Measurements from ENCODE around the gene PTPRD.
"Not testable (repeated sequence)": the region's sequence is repeated elsewhere in the genome, so short reads cannot be mapped to it uniquely, and the experiment has no call there.

Gene PTPRD

DNA sequence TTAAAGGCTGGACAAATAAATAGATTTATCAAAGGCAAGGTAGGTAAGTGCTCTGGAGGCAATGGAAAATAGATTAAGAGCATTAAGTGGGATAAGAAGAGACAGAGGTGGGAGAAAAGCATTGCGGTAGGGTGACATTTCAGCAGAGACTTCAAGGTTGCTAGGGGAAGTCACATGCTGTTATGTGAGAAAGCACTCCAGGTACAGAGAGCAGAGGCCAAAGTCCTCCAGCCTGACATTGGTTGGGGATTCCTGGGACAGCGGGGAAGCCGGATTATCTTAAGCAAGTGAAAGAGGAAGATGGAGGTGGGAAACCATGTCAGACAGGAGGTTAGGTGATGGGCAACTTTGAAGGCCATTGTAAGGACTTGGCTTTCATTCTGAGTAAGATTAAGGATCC is 1222.9 kb downstream of the PTPRD start:
- no peak for DNase-seq (ENCODE audit: low read depth in 4 of 4, low spot score in 1 of 4)

DNA sequence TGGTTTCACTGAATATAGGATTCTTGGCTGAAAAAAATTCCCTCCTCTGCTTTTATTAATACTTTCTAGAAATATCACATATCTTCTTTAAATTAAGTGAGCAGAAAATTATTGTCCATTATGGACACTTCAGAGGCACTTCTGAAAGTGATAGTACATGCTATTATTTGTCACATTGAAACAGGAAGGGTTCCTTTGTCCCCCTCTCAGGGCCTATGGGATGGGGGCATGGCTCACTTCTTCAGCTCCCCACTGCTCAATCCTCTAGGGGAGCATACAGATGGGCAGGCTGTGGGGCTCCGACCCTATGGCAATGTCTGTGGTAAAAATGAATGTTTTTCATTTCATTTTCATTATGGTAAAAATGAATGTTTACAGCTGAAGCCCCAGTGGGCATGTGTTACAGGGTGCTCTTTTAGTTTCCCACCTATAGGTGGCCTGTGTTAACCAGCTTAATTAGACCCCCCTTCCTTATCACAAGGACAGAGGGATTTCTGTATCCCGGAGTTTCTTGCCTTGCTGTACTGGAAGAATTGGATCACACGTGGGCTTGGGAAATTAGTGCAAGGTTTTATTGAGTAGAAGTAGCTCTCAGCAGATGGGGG is 1225.2 kb downstream of the PTPRD start:
- no peak for DNase-seq (ENCODE audit: low read depth in 4 of 4, low spot score in 1 of 4)

DNA sequence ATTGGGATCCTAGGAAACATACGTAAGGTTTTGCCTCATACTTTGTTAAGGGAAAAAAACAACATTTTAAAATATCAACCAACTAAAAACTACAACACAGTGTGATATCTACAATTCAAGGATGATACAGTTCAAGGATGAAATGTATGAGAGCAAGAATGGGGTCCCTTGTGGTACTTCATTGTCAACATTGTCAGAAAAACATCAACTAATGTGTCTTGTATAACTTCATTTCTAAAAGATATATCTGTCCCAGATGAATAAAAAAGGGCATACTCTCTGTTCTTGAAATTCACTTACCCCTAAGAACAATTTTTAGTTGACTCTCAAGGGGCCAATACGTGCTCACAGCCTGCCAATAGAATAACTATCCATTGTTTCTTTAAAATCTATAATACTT is 1250.5 kb downstream of the PTPRD start:
- no peak for DNase-seq (ENCODE audit: low read depth in 4 of 4, low spot score in 1 of 4)

DNA sequence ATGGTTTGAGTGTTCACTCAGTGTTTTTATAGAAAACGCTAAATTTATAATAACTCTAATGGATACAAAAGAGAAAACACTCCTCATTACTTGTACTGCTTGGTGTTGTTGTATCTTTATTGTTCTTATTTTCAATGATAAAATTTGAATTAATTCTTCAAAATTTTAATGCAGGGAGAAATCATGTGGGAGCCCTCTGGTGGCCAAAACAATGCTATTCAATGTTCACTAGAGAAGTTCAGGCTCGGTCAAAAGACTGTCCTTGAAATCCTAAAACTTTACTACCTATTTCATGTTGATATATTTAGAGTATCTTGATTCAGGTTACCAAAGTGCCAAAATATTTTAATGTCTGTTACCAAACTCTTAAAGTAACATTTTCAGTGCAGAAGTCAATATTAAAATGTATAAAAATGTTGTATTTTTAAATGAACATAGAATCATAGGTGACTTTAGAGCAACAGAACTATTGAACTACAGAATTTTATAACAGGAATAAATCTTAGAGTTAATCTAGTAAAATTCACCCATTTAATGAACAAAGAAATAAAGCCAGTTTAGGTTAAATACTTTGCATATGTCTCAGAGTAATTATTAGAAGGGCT is 1259.8 kb downstream of the PTPRD start:
- DNase-seq (ENCODE audit: low read depth in 4 of 4, low spot score in 1 of 4) = no peak

DNA sequence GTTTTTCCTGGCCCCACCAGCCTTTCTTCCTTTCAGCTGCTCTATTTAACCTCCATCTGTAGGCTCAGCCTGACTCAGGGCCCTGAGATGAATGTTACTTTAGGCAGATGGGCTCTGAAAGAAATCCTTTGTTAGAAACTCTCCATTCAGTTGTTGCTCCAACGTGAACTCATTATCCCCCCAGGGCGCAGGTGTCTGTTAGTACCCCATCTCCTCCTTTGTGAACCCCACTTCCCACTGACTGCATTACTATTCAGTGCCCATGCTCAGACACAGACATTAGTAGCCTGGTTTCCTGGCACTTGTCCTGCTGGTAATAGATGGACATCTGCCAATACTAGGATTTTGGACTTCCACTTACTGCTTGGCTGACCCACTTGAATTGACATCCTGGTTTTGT is 1271.6 kb downstream of the PTPRD start:
- DNase-seq (ENCODE audit: low read depth in 4 of 4, low spot score in 1 of 4) = no peak

DNA sequence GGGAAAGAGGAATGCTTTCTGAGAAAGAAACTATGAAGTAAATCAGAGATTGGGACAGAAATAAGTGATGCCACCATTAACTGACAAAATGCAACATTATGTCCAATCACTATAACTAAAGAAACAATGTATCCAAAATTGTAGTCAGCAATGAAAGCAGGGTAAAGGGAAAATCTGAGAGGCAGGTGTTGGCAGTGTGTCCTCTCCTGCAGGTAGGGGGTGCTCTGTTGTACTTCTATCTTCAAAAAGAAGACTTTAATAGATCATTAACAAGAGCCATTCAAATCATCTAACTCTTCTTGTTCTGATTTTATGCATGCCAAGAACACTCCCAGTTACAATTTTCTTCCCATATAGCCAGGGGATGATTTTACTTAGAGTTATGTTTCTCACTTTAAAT is 1275.7 kb downstream of the PTPRD start:
- DNase-seq (ENCODE audit: low read depth in 4 of 4, low spot score in 1 of 4) = no peak

DNA sequence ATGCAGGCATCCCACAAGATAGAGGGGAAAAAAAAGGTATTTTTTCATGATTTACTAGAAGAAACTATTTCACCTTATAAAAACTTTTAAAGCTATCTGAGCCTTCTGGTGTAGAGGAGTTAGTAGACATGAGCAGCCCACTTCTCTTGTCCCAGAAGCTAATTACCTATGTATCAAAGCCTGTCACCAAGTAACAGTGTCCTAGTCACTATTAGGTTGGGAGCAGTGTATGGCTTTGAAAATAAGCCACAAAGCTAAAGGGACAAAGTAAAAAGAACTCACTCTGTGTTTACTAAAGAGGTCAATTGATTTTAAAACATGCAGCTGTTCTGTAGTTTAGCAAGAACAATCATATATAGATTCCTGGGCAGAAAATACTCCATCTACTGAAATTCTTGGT is 1286.1 kb downstream of the PTPRD start:
- DNase-seq (ENCODE audit: low read depth in 4 of 4, low spot score in 1 of 4) = no peak

DNA sequence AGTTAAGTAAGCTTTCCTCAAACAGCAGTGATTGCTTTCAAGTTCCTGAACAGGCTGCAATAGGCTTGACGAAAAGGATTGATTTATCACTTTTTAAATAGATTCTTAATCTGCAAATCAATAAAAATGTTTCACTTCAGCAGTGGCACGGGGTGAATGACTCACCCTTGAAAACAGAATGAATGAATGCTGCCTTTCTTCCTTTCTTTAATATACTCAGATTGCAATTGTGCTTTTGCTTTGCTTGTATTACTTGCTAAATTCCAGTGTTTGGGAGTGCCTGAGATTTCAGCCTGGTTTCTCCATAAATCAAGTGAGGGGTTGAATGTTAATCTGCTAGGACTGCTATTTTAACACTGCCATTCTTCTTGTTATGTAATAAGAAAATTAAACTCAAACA is 1293.8 kb downstream of the PTPRD start:
- DNase-seq (ENCODE audit: low read depth in 4 of 4, low spot score in 1 of 4) = no peak

DNA sequence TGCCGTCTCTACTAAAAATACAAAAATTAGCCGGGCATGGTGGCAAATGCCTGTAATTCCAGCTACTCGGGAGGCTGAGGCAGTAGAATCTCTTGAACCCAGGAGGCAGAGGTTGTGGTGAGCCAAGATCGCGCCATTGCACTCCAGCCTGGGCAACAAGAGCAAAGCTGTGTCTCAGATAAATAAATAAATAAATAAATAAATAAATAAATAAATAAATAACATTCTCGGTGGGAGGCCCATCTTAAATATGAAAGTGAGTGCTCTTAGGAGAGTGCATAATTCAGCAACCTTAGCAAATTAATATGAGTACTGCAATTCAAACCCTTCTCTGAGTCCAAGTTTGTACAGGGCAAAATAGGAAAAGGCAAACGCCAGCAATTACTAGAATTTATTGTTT is 1302.1 kb downstream of the PTPRD start:
- not testable (repeated sequence) for DNase-seq (ENCODE audit: low read depth in 4 of 4, low spot score in 1 of 4)

DNA sequence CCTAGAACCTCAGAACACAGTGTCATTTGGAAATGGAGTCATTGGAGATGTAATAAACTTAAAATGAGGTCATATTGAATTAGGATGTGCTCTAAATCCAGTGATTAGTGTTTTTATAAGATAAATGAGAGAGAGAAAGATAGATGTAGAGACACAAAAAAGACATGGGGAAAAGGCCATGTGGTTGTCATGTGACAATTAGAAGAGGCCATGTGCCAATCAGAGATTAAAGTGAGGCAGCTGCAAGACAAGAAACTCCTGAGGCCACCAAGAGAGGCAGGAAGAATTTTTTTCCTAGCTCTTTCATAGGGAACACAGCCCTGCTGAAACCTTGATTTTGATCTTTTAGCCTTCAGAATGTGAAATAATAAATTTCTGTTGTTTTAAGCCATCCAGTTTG is 1307.2 kb downstream of the PTPRD start:
- no peak for DNase-seq (ENCODE audit: low read depth in 4 of 4, low spot score in 1 of 4)

DNA sequence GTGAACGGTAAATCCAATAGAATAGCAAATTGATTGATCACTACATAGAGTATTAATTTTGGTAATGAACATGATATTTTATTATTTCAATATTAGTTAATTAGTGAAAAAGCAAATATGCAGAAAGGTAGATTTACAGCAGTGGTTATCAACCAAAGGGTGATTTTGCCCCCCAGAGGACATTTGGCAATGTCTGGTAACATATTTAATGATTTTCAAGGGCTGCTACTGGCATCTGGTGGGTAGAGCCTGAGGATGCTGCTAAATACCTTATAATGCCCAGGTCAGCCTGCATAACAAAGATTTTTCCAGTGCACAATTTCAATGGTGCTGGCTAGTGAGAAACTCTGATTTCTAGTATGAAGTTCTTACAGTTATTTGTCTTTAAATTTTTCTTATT is 1313.7 kb downstream of the PTPRD start:
- no peak for DNase-seq (ENCODE audit: low read depth in 4 of 4, low spot score in 1 of 4)

DNA sequence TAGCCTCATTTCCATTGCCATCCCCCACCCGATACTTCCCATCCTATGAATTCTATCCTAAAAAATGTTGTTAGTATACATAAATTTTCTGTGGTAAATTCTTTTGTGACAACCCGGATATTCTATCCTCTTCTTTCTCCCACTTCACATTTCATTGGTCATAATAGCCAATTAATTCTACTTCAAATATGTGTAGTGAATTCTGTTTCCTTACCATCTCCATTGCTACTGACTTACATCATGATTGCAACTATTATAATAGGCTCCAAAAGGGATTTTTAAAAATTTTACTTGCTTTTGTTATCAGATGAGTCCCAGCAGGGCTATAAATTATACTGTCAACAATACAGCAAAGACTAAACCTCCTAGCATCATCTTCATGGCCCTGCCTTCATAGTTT is 1326.8 kb downstream of the PTPRD start:
- no peak for DNase-seq (ENCODE audit: low read depth in 4 of 4, low spot score in 1 of 4)

DNA sequence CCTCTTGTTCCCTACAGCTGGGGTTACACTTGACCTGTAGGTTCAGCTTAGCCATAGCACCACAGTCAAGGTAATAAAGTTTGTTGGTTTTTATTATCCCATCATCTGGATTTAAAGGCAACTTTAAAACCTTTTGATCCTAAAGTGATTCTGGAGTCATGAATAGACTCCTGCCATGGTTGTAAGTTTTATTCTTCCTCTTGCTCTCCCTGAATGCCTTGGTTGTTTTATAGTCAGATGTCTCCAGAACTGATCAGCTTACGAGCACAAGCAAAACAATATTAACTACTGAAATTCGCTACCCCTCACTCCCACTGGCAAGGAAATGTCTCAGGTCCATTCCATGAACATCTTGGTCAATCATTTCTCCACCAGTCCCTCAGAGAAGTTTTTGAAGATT is 1328.6 kb downstream of the PTPRD start:
- DNase-seq (ENCODE audit: low read depth in 4 of 4, low spot score in 1 of 4) = no peak

DNA sequence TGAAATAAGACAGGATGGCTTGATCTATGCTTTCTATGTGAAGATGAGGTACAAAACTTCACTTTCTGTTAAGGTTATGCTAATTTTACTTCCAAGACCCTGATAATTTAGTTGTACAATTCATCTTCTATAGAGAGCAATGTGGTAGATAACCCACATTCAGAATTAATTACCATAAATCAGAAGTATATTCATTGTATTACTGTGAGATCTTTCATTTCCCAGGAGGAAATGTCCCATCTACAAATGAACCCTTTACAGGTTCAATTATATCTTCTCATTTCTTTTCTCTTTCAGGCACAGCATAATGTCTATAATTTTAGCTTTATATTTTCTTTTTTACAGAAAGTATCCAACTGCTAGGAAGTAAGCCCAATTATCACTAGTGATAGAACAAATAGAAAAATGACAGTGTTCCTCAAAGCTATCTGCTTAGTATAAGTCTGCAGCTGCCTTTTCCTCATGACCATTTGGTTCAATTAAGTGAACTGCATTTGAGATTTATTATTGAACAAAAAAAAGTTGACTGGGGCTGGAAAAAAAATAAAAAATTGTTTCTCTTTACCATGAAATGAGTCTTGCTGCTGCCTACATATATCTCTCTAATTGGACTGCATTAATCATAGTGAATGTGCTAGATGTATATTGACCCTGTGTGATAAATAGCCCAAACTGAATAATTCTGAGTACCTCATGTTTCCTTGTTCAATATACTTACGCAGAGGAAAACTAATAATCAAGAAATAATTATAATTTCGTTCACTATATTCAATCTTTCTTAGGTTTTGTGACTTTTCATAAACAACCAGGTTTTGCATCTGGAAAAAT is 1329.4 kb downstream of the PTPRD start:
- no peak for DNase-seq (ENCODE audit: low read depth in 4 of 4, low spot score in 1 of 4)

DNA sequence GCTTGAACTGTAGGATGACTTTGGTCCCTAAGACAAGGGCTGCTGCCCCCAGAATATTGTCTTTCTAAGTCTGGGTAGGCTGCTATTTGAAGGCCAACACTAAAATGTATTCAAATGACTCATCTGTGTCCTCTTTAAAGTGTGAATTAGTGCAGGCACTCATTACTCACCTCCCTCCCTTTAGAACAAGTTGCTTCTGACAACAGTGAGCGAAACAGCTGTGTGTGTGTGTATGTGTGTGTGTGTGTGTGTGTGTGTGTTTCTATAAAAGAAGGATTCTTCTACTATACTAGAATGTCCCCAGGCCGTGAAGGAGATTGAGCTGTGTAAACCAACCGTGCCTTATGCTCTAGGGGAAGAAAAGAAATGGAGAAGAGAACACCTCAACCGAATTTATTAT is 1337.2 kb downstream of the PTPRD start:
- DNase-seq (ENCODE audit: low read depth in 4 of 4, low spot score in 1 of 4) = no peak

DNA sequence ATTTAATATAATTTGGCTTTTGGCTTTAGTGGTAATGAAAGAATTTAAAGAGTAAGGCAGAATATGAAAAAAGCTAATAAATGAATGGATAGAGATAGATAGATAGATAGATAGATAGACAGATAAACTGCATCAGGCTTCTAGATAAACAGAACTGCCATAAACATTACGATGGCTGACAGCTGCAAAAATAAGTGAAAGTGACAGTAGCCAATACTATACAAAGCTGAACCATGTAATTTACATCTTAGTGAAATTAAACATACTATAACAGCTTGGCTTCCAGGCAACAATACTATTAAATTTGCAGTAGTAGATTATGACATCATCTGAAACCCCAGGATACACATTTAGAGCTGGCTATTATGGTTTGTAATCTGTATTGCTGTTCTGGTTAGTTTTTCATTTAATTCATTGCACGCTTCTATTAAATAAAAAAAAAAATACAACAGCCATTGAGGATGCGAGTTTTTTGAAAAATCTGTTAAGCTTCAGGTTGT is 1354.8 kb downstream of the PTPRD start:
- DNase-seq (ENCODE audit: low read depth in 4 of 4, low spot score in 1 of 4) = no peak

DNA sequence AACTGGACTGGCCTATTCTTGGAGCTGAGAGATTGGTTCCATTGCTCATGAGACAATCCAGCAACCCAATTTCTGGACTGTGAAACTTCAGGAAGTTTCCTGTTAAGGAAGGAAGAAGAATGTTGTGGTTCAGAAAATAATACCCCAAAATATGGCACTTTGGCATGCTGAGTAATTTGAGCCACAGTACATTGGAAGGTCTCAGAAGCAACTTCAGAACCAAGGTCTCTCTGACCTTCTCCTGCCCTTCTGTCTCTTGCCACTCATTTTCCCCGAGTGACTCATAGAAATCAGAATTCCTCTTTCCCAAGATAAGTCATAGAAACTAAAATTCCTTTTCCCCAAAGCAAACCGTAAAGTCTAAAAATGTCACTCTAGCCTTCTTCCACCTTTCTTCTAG is 1366.1 kb downstream of the PTPRD start:
- no peak for DNase-seq (ENCODE audit: low read depth in 4 of 4, low spot score in 1 of 4)

DNA sequence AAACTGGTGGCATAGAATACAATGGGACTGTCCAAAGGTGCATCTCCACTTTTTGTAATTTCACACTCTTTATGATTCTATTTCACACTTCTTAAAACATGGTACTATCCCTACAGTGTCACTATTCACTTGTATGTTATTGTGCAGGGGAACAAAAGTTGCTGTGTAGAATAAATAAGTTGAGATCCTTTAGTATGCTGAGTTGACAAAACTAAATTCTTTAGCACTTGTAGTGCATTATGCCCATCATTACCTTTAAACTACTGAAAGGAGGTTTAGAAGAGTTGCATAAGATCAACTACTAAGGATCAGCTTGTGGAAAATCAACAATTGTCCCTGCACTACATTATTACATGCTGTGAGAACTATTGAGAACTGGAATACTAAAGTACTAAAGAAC is 1380.9 kb downstream of the PTPRD start:
- DNase-seq (ENCODE audit: low read depth in 4 of 4, low spot score in 1 of 4) = no peak

DNA sequence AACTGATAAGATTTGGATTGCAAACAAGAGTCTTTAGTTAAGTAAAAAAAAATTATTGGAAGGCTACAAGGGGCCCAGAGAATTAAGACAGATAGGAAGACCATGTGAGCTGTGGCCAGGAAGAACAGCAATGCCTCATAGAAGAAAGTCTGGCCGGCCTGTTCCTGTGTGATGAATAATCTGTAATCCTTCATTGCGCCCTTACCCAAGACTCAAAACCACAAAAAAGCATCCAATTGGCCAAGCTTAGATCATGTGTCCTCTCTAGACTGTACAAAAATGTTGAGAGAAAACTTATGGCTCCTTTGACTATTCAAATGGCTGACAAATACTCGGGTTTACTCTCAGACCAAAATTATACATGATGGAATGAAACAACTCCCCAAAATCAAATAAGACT is 1383.5 kb downstream of the PTPRD start:
- no peak for DNase-seq (ENCODE audit: low read depth in 4 of 4, low spot score in 1 of 4)

DNA sequence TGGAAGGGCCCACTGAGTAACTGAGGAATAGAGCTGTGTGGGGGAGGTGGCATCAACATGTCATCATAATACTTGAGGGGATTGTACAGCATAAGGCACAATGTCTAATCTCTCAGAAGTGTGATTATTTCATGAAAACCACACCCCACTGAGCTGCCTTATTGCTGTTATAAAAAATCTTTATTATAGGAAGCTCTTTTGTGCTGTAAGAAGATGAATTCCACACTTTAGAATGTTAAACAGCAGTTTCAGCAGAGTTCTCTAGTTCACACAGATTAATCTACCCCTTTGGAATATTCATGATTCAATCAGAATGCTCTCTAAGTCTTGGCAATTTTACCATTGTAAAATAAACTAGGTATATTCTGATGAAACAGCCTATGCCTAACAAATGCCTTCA is 1389.6 kb downstream of the PTPRD start:
- DNase-seq (ENCODE audit: low read depth in 4 of 4, low spot score in 1 of 4) = no peak

DNA sequence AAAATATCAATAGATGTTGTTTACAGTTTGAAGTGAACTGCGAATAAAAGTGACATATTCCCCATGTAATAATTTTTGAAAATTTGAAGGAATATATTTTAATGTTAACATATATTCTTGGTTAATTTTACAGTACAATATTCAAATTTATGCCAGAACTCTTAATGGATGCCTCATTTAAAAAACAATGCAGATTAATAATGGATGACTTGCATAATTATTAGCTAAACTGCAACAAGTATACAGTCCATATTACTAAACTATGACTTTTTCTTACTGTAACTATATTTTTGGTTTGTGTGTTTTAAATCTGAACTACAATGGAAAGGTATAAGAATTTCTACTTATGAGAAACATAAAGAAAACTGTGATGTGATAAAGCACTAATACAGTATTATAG is 1390.1 kb downstream of the PTPRD start:
- no peak for DNase-seq (ENCODE audit: low read depth in 4 of 4, low spot score in 1 of 4)

DNA sequence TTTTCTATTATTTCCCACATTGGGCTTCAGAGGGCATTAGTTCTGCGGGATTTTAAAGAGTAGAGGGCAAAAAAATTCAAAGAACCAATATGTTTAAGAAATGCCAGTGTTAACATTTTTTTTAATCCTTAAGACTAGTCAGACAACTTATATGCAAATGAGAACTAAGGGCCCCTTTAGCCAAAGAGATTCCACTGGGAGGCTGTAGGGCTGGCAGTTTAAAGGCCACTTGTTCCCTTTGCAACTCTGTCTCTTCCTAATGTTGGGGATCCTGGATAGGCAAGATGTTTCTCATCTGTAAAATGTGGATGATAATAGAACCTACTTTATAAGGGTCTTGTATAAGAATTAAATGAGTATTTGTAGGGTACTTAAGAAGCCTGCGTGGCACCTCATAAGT is 1395.9 kb downstream of the PTPRD start:
- no peak for DNase-seq (ENCODE audit: low read depth in 4 of 4, low spot score in 1 of 4)

All from stimulated activated CD4-positive, alpha-beta T cell treated with anti-CD3 and anti-CD28 coated beads, Interleukin-1b, Interleukin-23, amount 100 ng/mL, for 24 hours (primary cell).